Adrenal gland (tissue), 19 donors: ENCODE measurements around the gene CBARP. TPM values are rescaled to one million over a fixed set of nuclear protein-coding genes. Genes with fewer than 3 reads are reported as not detected.
A peak's percentile ranks its signal among the peaks of the same experiment; 100 is the strongest.

Experiments
- DNase-seq, 7 donors: peaks; one replicate each; pipeline ENCODE4 v3.0.0-alpha.2; 2019 to 2020
- H3K27ac ChIP-seq, 5 donors: fragments of 200-600 bp; sonication (generic) in 4 of 5; 1 replicate in 3 of 5; 2 replicates in 2 of 5; pipeline versions ENCODE4 v1.5.1 to v1.8.0; 2016 to 2020; ENCODE audit warnings: mild to moderate bottlenecking in 1 of 5
- H3K27me3 ChIP-seq: fragments of 200-600 bp; 2 replicates; pipeline ENCODE4 v1.8.0; 2021
- H3K36me3 ChIP-seq, 2 donors: fragments of 200-600 bp; replicated peaks in 1 of 2; 1 replicate in 1 of 2; 2 replicates in 1 of 2; pipeline versions ENCODE4 v1.5.1 to v1.8.0; 2018 to 2022
- H3K4me1 ChIP-seq, 2 donors: fragments of 200-600 bp; replicated peaks in 1 of 2; 1 replicate in 1 of 2; 2 replicates in 1 of 2; pipeline versions ENCODE4 v1.5.1 to v1.8.0; 2018 to 2021
- H3K4me3 ChIP-seq, 4 donors: fragments of 200-600 bp; sonication (generic) in 3 of 4; one replicate each; pipeline ENCODE4 v1.5.1; 2016 to 2018
- H3K9me3 ChIP-seq, 3 donors: fragments of 200-600 bp; sonication (generic) in 1 of 3; replicated peaks in 1 of 3; 1 replicate in 2 of 3; 2 replicates in 1 of 3; pipeline versions ENCODE4 v1.5.1 to v1.8.0; 2016 to 2021
- CTCF ChIP-seq, 6 experiments: fragments of 450-650 bp in 4 of 6; fragments of 200-600 bp in 2 of 6; sonication (generic) in 1 of 6; IDR thresholded peaks; 1 replicate in 5 of 6; 2 replicates in 1 of 6; pipeline versions ENCODE4 v1.5.1 to v1.8.0; 2016 to 2021; ENCODE audit warnings: antibody characterized with exemption in 6 of 6, mild to moderate bottlenecking in 2 of 6, moderate library complexity in 1 of 6
- POLR2A ChIP-seq, 2 donors: fragments of 450-650 bp; IDR thresholded peaks; one replicate each; pipeline ENCODE4 v1.6.1; 2017; ENCODE audit warnings: antibody characterized with exemption in 2 of 2, mild to moderate bottlenecking in 2 of 2, moderate library complexity in 1 of 2
- WGBS, 4 donors: extraction: QIAGEN DNeasy Blood & Tissue Kit in 2 of 4; methylation state at CpG; one replicate each; pipeline versions ENCODE4 v1.1.5 to v1.1.7; 2013 to 2017; 5-methylcytosine and 5-hydroxymethylcytosine counted together
- intact Hi-C, 2 donors: fragments of 100-400 bp; cut with DNase I; formaldehyde crosslinking; loops; one replicate each; pipeline versions ENCODE4 v1.14.1 to v1.15.0; 2022 to 2023
- long read RNA-seq, 10 donors: library from polyadenylated mRNA in 3 of 10; unstranded in 2 of 10; stranded (forward) in 1 of 10; transcript quantifications; one replicate each; pipeline ENCODE4 v2.0.0 and lab custom pipeline, GENCODE V29; 2021 to 2026
- polyA plus RNA-seq, 3 donors: library from polyadenylated mRNA; stranded (reverse); fragments of 200-250 nt in 2 of 3; fragments of 350-450 nt in 1 of 3; fragmentation: Illumina TruSeq in 1 of 3; extraction: RNeasy Lipid Tissue Mini Kit (QIAGEN cat#74804) in 1 of 3; gene quantifications; one replicate each; pipeline ENCODE4 v1.2.3, GENCODE V29; 2013 to 2014
- total RNA-seq, 9 donors: library from RNA; depleted of rRNA in 4 of 9; stranded (reverse); fragments of >200 nt in 4 of 9; fragments of 120-200 nt in 1 of 9; fragmentation: NEBNext Ultra II Directional in 1 of 9; extraction: Animal tissue kit (Norgen Biotek cat#: 25700) in 1 of 9; gene quantifications; one replicate each; pipeline versions ENCODE4 v1.1.0 to v1.2.4, GENCODE V29; 2013 to 2023
- donor health status: healthy with polysubstance abuse.
- donor health status: Bipolar disorder and iron deficiency.
- donor health status: DM: yes; HTN: yes; CAD: no.
- donor health status: DM: no; HTN: no; CAD: no.
- donor health status: DM: no; HTN: no; CAD: no.
- donor health status: DM: yes; HTN: yes; CAD: no.

The CBARP gene
- 1 to 10 TPM in 6 of 9 donors, under 1 TPM in 1, not detected in 2; 0.67 to 5.0 (median 1.8) TPM for total RNA-seq
- polyA plus RNA-seq: 1 to 10 TPM in 2 of 3 donors, under 1 TPM in 1; 0.09 to 9.3 (median 2.2) TPM
- long read RNA-seq, donor 1, partial matches to known transcripts: 379 of 387 reads
- long read RNA-seq, donor 1, other reads (novel, unspliced or antisense): 8 of 387 reads
- long read RNA-seq, donor 2, partial matches to known transcripts: 322 of 333 reads
- long read RNA-seq, donor 2, other reads (novel, unspliced or antisense): 11 of 333 reads
- long read RNA-seq, donor 3, partial matches to known transcripts: 112 of 341 reads
- long read RNA-seq, donor 3, other reads (novel, unspliced or antisense): 229 of 341 reads
- long read RNA-seq, donor 4: 0 reads
- long read RNA-seq, donor 5, partial matches to known transcripts: 0 of 6 reads
- long read RNA-seq, donor 5, other reads (novel, unspliced or antisense): 5 of 6 reads
- long read RNA-seq, donor 6: 0 reads
- long read RNA-seq, donor 7: 0 reads
- long read RNA-seq, donor 8, full-length matches to known transcripts: 1 of 590 reads
- long read RNA-seq, donor 8, partial matches to known transcripts: 546 of 590 reads
- long read RNA-seq, donor 8, other reads (novel, unspliced or antisense): 43 of 590 reads
- long read RNA-seq, donor 9, partial matches to known transcripts: 90 of 288 reads
- long read RNA-seq, donor 9, other reads (novel, unspliced or antisense): 198 of 288 reads
- long read RNA-seq, donor 10, partial matches to known transcripts: 911 of 1,218 reads
- long read RNA-seq, donor 10, other reads (novel, unspliced or antisense): 307 of 1,218 reads

- DNase-seq: peak in 3 of 7 donors; percentile 45 to 67 (median 50)
- Histone ChIP-seq H3K4me3 (peak within 1 kb of the TSS in 3 of 4 donors; percentile 25 to 69 (median 26)), H3K9me3 (no peaks in the 10 kb centered on the region), H3K27me3 (no peaks in the 10 kb centered on the region), H3K27ac (peak within 1 kb of the TSS in 4 of 5 donors; percentile 36 to 99 (median 50)), H3K36me3 (no peaks in the 10 kb centered on the region), H3K4me1 (peaks cover 36 to 43% of the 10 kb centered on the region in 2 donors)
- TF ChIP-seq POLR2A (IDR thresholded peaks at IDR 0.05) (peak in 1 of 2 donors; percentile 45), CTCF (IDR thresholded peaks at IDR 0.05) (no peak)
- 1% methylated on average over 25 to 85 of the region's 87 CpGs; no CpG with 5 or more reads in 2 of the 4 donors for WGBS, 4 donors
- intact Hi-C loops: no loop called here
Observed at GRCh38 chr19:1237754-1238368, at the start of gene CBARP. CBARP (minus strand) TSS chr19:1238005; CDS start chr19:1236100, 1,905 bp downstream.

- Histone ChIP-seq H3K36me3 (no peaks in the 10 kb centered on the region), H3K27ac (no peak overlapping the region), H3K4me3 (no peak overlapping the region), H3K27me3 (peaks cover 60% of the 10 kb centered on the region), H3K9me3 (no peaks in the 10 kb centered on the region), H3K4me1 (peaks cover 0 to 5% of the 10 kb centered on the region in 2 donors)
- WGBS, 4 donors: 28 to 63% (median 42%) methylated on average over 5 to 38 of the region's 38 CpGs
- TF ChIP-seq CTCF (IDR thresholded peaks at IDR 0.05) (no peak), POLR2A (IDR thresholded peaks at IDR 0.05) (no peak)
- no peak for DNase-seq
- intact Hi-C loops: loop anchor here (10.0 kb wide), 2 partner anchors 98 to 228 kb away; partner anchors contain the start of genes ADAMTSL5 (in 1 of the 2) and NDUFS7 (in 1 of the 2)
Observed at GRCh38 chr19:1286487-1287353, 48.9 kb upstream of the CBARP start.

GRCh38 chr19:1285737-1286360 lies 48.0 kb upstream of the CBARP start, which contains the start of gene EFNA2:
EFNA2 (plus strand) TSS chr19:1285873; CDS start chr19:1286169, 296 bp downstream.
- peaks cover 53% of the 10 kb centered on the region for H3K27me3 ChIP-seq
- no peaks in the 10 kb centered on the region for H3K9me3 ChIP-seq
- intact Hi-C loops: loop anchor here (10.0 kb wide), 2 partner anchors 99 to 229 kb away; partner anchors contain the start of genes ADAMTSL5 (in 1 of the 2) and NDUFS7 (in 1 of the 2)
- H3K4me1 ChIP-seq: peaks cover 0 to 5% of the 10 kb centered on the region in 2 donors
- DNase-seq: no peak
- no peaks in the 10 kb centered on the region for H3K36me3 ChIP-seq
- no peak for TF ChIP-seq POLR2A (IDR thresholded peaks at IDR 0.05)
- TF ChIP-seq CTCF (IDR thresholded peaks at IDR 0.05): no peak
- 0 to 1% (median 0%) methylated on average over 6 to 93 of the region's 113 CpGs; no CpG with 5 or more reads in 1 of the 4 donors for WGBS, 4 donors
- H3K4me3 ChIP-seq: no peak within 1 kb of the TSS
- no peak within 1 kb of the TSS for H3K27ac ChIP-seq
